NCI-H510A treated with DMSO at 0.1 percent for 48 hours (cell line): ENCODE data around the gene PAPOLG.

ENCODE experiments used
- DNase-seq: peaks from one replicate; lab custom pipeline; 2025; lab: John Stamatoyannopoulos, UW

Gene PAPOLG

DNA sequence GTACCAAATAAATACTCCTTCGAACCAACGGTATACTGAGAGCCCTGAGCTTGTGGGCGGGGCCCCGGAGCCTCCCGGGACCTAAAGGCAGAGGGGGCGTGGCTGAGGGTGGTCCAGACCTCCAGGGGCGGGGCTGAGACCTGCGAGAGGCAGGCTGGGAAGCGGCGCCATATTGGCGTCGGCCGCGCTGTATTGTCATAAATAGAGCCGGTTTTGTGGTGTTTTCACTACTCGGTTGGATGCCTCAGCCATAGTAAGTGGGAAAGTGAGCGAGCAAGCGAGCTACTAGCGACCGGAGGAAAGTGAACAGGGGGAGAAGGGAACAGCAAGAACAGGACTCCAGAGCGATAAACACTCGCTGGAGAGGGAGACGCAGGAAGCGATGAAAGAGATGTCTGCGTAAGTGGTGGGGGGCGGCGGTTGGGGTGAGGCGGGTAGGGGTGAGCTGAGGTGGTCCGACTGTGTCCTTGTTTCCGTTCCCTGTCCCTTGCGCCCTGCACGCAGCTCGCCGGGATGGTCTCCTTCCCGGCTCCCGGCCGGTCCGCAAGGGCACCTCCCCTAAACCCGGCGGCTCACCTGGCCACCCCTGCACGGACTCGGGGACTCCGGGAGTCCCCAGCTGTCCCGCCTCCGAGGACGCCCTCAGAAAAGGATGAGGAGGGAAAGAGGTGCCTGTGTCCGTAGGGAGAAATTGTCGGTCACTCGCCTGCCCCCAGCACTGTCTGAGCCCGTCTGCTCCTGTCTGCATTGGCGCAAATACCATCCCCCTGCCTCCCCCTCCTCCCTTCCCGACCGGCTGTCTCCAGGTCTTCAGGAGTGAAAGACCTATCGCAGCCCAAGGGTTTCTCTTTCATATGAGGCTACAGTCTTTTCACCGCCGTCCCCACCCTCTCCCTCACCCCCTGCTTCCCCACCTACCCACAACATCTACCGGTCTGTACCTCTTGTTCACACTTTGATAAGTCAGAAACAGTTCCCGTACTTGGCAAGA lies at the start of gene PAPOLG:
Gene PAPOLG (plus strand): TSS at position 172 of the 991 bp plus-strand sequence. CDS start 211 bp downstream, at position 383.
- peak; percentile 90 for DNase-seq

DNA sequence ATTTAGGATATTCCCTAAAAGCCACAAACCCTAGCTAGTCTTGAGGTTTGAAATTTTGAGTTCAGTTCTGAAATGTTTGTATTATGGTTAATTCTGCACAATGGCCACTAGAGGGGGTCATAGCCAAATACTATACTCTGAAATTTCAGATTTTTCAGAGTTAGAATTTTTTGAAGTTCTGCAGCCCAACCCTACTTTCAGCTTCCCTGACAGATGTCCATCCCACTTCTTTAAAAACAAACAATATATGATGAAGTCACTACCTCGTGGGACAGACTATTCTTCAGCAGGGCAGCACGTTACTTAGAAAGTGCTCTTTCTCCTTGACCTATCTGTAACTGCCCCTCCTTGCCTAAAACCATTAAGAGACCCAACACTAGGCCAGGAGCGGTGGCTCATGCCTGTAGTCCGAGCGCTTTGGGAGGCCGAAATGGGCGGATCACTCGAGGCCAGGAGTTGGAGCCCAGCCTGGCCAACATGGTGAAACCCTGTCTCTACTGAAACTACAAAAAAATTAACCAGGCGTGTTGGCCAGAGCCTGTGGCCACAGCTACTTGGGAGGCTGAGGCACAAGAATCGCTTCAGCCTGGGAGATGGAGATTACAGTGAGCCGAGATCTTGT lies 48.2 kb upstream of the PAPOLG start:
- DNase-seq, result peak; percentile 38

DNA sequence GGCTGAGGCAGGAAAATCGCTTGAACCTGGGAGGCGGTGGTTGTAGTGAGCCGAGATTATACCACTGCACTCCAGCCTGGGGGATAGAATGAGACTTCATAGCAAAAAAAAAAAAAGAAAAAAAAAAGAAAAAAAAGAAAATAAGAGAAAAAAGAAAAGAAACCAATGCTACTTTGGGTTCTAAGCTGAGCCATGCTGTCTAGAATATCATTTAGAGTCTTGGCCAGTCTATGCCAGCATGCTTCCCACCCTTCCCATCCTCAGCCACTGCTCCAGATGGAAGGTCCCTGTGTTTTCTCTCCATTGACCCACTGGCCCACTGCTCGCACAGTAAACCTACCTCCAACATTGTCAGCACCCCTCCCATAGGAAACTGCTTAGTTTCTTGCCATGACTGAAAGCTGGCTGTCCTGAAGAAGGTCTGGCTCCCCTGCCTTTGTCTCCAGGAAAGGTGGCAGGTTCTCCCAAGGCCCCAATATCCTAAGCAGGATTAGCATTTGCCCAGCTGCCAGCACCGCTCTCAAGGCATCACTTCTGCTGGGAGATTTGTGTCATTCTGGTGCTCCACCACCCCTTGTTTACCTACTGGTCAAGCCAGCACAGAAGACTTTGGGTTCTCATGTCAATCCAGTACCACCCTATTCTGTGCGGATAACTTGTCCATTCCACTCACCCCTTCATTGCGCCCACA lies 47.3 kb upstream of the PAPOLG start:
- DNase-seq, result no peak

DNA sequence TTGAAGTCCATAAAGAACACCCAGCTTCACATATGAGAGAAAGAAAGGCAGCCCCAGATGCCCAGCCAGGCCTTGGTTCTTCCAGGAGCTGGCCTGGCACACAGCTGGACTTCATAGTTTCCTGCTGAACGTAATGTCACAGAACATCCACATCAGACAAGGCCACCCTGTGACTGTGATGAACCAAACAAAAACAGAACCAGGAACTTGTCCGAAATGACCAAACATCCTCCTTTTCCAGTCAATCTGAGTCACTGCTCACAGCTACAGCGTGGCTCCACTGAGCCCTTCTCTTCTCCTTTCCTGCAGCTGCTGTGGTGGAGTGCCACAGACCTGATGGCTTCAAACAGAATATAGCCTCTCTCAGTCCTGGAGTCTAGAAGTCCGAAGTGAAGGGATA lies 45.4 kb upstream of the PAPOLG start:
- DNase-seq, result no peak

DNA sequence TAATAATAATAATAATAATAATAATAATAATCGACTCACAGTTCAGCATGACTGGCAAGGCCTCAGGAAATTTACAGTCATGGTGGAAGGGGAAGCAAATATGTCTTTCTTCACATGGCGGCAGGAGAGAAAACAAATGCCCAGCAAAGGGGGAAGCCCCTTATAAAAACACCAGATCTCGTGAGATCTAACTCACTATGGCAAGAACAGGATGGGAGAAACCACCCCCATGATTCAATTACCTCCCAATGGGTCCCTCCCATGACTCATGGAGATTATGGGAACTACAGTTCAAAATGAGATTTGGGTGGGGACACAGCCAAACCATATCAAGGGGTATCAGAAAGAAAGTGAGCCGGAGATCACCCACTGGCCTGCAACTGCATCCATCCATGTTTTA lies 40.5 kb upstream of the PAPOLG start:
- no peak for DNase-seq

DNA sequence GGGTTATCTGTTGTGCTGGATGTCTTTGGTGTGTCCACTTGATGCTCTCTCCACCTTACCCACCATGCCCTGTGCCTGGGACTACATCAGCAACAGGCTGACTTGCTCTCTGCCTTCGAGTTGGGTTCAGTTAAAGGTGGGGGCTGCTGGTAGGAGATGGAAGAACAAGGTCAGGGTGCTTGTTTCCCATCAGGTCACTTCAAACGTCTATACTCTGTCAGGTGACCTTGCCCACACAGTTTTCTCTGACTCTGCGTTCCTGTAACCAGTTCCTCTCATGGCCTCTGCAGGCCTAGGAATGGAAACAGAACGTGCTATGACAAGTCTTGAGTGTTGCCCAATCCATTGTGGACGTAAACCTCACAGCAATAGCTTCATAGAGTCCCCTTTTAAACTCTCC lies 38.4 kb upstream of the PAPOLG start:
- DNase-seq, result no peak

DNA sequence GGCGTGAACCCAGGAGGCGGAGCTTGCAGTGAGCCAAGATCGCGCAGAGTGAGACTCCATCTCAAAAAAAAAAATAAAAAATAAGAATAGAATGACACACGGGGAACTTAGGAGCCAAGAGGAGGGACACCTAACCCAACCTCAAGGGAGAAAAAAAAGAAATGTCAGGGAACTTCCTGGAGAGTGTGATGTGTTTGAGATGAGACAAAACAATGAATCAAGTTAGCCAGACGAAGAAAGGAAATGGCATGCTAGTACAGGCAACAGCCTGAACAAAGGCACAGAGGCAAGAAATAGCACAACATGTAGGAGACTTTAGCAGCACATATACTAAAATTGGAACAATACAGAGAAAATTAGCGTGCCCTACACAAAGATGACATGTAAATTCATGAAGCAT lies 36.7 kb upstream of the PAPOLG start:
- no peak for DNase-seq

DNA sequence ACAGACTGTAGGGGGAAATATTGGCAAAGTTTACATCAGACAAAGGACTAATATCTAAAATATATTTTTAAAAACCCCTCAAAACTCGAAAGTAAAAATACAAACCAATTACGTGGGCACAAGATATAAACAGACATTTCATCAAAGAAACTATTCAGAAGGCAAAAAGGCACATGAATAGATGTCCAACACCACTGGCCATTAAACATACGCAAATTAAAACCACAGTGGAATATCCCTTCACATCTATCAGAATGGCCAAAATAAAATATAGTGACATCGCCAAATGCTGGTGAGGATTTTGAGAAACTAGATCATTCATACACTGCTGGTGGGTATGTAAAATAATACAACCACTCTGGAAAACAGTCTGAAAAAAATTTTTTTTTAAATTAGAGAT lies 30.6 kb upstream of the PAPOLG start:
- no peak for DNase-seq

DNA sequence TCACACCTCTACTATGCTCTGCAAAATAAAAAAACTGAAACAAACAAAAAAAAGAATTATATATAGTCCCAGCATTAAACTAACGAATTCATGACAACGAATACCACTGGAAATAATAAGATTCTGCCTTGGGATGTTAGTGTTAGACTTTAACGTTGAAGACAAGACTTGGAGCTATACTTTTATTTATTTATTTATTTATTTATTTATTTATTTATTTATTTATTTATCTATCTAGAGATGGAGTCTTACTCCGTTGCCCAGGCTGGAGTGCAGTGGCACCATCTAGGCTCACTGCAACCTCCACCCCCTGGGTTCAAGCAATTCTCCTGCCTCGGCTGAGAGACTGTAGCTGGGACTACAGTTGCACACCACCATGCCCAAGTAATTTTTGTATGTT lies 27.2 kb upstream of the PAPOLG start:
- no peak for DNase-seq

DNA sequence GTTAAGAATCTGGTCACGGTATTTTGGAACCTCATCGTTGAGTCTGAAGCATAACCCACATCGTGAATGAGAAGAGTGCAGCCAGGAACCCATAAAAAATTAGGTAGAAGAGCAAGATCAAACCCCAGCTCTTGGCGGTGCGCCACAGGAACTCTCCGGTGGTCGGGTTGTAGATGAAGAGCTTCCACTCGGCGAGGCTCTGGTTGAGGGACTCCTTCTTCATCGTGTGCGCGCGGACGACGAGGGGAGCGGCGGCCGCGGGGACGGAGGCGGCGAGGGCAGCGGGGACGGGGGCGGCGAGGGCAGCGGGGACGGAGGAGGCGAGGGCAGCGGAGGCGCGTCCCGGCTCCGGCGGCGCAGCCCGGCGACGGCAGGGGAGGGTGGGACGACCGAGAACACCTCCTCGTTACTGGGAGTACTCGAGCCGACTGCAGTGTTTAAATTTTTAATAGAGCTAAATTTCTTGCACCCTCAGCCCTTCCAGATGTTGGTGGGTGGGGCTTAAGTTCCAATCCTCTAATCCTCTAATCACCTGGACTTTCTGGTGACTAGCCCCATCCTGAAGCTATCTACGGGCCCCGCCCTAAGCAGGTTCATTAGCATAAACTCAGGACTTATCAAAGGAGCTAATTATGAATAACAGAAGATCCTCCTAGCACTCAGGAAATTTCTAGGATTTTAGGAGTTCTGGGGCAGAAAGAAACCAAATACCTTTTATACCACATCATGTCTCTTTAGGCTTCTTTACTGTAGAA lies 20.4 kb upstream of the PAPOLG start:
- peak; percentile 36 for DNase-seq

DNA sequence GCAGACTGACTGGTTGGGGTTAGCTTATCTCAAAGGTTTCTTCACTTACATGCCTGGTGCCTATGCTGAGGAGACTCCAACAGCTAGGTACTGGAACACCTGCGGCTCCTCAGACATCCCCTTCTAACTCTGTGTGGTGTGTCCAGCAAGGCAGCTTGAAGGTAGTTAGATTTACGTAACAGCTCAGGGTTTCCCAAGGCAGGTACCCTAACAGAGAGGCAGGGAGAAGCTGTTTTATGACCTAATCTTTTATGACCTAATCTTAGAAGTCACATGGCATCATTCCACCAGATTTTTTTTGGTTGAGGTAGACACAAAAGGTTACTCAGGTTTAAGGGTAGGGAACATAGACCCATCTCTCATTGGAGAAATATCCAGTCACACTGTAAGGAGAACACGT lies 17.4 kb upstream of the PAPOLG start:
- DNase-seq, result no peak

DNA sequence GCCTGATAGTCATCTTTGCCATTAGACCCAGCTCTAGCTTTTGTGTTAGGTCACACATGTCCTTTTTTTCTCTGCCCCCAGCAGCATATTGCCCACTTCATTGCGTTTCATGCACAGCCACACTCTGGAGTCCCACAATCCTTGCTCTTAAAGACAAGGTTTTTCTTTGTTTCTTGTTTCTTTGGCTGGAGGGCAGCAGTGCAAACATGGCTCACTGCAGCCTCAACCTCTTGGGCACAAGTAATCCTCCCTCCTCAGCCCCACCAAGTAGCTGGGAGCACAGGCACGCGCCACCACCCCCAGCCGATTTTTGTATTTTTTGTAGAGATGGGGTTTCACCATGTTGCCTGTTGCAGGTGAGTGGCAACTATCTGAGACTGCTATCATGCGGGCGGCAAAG lies 16.9 kb upstream of the PAPOLG start:
- no peak for DNase-seq

DNA sequence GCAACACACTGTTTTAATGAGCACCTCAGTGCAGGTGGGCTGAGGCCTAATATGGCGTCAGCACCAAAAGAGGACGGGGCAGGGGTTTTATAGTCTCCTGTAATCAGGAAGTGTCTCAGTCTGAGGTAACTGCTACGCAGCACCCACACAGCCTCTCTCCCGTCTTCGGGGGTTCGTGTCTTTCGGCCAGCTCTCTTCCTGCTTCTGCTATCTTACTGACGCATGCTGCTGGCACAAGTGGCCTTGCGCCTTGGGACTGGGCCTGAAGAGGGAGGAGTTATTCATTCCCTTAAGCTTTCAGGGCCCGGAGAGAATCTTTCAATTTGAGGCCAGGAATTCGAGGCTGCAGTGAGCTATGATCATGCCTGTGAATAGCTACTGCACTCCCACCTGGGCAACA lies 14.5 kb upstream of the PAPOLG start:
- DNase-seq, result no peak

DNA sequence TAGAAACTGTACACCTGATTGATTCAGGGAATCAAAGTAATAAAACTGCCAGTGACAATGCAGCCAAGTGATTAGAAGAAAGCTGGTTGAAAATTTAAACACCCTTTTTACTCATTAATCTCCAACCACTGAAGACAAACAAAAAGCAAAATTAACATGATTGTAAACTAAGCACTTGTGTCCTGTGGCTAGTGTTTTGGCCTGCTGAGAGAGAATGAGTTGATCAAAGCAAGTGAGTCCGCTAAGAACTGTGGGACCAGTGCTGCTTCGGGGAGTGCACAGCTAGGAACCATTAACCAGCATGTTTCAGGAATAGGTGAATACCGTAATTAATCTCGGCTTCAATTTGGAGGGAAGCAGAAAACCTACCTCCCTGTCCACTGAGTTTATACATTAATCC lies 13.6 kb upstream of the PAPOLG start:
- DNase-seq, result no peak

DNA sequence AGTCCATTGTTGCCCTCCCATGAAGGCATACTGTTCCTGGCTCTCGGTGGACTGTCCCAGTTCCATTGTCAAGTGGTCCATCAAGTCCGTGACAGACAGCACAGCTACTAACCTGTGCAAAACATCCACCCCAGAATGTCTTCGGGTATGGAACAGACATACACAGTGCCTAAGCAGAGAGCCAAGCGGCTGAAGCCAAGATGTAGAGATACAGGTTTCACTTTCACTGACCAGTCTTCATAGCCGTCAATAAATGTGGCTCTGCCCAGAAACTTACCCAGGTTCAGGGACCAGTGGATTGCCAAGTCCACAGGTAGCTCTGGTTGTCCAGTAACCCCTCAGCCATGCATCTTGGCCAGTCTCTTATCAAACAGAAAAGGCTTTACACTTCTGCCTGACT lies 10.7 kb upstream of the PAPOLG start:
- DNase-seq, result no peak

DNA sequence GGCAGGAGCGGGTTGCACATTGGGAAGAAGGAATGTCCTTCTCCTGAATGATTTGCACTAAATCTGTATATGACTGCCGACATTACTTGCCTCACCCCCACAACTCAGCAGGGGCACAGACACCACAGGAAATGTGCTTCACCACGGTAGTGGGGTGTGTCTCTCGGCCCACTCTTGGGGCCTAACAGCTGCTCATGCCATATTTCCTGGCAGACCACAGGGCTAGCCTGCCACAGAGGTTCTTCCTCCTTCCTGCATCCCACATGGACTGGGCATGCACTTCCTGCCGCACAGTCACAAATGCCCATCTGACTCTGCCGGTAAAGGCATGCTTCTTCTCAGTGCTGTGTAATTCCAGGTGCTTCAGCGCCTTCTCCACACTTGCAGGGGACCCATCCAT lies 10.3 kb upstream of the PAPOLG start:
- DNase-seq, result no peak

DNA sequence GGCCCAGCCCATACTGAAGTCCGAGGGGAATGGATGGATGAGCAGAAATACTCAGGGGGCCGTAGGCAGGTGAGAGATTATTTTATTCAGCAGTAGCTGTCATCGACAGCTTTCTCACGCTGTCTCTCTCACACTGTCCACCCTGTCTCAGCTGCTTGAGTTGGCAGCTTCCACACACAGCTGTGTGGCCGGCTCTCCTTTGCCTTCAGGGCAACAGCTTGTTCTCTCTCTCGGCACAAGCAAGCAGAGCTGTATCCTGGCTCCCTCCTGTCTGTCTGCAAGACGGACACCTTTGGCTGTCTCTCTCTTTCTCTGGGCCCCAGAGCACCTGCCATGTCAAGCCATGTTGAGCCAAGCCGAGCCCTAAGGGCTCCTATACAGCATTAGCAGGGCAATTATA lies 9.8 kb upstream of the PAPOLG start:
- no peak for DNase-seq

DNA sequence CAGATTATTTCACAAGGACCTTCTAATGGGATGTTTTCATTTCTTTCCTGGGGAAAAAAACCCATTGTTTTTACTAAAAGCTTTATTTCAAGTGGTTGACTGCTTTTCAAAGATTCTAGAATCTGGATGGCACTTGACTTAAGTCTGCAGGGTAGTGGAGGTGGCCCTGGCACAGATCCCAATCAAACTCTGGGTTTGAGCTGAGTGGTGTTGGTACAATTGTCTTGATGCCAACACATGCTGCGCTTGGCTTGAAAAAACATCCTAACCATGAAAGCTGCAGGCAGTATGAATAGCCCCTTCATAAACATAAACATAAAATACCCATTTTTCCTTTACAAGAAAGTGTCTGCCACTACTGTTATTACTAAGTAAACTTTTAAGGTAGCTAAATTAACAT lies 3.6 kb downstream of the PAPOLG start:
- peak; percentile 39 for DNase-seq

DNA sequence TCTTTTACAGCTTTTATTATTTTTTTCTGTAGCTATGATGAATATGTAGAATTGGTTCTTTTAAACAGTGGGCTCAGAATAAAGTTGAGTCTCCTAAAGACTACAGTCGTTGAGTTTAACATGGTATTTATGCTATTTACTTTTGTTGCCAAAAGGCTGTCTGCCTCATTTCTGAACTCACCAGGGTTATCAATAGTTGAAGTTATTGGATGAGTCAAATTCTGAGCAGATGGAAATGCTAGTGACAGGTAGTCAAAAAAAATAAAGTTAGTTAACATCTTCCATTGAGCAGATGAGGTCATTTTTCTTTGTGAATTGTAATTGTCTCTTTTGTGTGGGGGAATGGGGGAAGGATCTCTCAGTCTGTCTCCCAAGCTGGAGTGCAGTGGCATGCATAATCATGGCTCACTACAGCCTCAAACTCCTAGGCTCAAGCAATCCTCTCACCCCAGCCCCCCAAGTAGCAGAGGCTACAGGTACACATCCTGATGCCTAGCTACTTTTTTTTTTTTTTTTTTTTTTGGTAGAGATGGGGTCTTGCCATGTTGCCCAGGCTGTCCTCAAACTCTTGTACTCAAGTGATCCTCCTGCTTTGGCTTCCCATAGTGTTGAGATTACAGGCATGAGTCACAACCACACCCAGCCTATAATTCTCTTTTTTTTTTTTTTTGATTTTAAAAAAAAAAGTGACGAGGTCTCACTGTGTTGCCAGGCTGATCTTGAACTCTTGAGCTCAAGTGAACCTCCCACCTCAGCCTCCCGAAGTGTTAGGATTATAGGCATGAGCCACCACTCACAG lies 8.9 kb downstream of the PAPOLG start:
- no peak for DNase-seq

DNA sequence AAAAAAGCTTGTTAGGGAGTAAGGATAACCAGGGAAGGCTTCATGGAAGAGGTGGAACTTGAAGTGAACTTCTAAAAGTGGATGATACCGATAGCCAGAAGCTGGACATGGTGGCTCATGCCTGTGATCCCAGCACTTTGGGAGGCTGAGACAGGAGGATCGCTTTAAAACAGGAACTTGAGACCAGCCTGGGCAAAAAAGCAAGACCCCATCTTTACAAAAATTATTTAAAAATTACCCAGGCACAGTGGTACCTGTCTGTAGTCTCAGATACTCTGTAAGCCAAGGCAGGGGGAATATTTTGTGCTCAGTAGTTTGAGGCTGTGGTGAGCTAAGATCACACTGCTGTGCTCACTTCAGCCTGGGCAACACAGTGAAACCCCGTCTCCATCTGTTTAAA lies 10.2 kb downstream of the PAPOLG start:
- DNase-seq, result no peak

DNA sequence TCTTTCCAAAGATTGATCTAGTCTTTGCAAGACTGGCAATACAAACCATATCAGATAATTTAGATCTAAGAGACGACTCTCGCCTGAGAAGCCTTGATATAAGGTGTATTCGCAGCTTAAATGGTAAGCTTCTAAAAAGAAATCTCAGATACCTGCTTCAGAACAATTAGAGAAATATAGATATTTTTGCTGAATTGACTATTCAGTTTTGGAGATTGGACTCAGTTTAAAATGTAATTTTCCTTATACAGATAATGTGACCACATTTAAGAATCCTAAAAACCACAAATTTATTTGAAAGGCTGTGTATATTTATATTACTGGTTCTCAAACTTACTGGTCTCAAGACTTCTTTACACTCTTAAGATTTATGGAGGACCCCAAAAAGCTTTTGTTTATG lies 15.4 kb downstream of the PAPOLG start:
- DNase-seq, result no peak
